Omental fat pad (tissue), 4 donors: ENCODE data around the gene SPAG5. TPM values are rescaled to one million over a fixed set of nuclear protein-coding genes. Genes with fewer than 3 reads are reported as not detected.

Source experiments
- ATAC-seq: fragments of 150-250 bp; one replicate; pipeline ENCODE4 v1.9.1; 2016; ENCODE audit warnings: mild to moderate bottlenecking, moderate library complexity; ENCODE audit not compliant: low FRiP score
- DNase-seq: peaks from one replicate; pipeline ENCODE4 v3.0.0-alpha.2; 2019; ENCODE audit warnings: low spot score
- CTCF ChIP-seq, 3 donors: fragments of 450-650 bp; IDR thresholded peaks; one replicate each; pipeline ENCODE4 v1.5.1; 2016 to 2017; ENCODE audit warnings: antibody characterized with exemption in 3 of 3, mild to moderate bottlenecking in 3 of 3, moderate library complexity in 2 of 3
- total RNA-seq, 4 donors: library from RNA; depleted of rRNA; stranded (reverse); fragments of >200 nt; gene quantifications; one replicate each; pipeline ENCODE4 v1.1.0, GENCODE V29; 2016

SPAG5 gene
- total RNA-seq, 4 donors from 2014 or later = 0.50 to 12.0 (median 4.5) TPM

GRCh38 chr17:28549236-28550132 is 49.3 kb downstream of the SPAG5 start:
- TF ChIP-seq CTCF (IDR thresholded peaks at IDR 0.05) = no peak
- DNase-seq (no peak), ATAC-seq (no peak)

GRCh38 chr17:28548417-28549130 is 50.3 kb downstream of the SPAG5 start:
- ATAC-seq (no peak), DNase-seq (no peak)
- TF ChIP-seq CTCF (IDR thresholded peaks at IDR 0.05) = no peak

GRCh38 chr17:28547623-28548416 is 51.0 kb downstream of the SPAG5 start:
- peak in 1 of 3 donors; percentile 40 for TF ChIP-seq CTCF (IDR thresholded peaks at IDR 0.05)
- peak; percentile 47 for DNase-seq
- ATAC-seq = peak; percentile 34

- no peak for ATAC-seq
- DNase-seq = no peak
- TF ChIP-seq CTCF (IDR thresholded peaks at IDR 0.05) = no peak
Measured at GRCh38 chr17:28547096-28547622, 51.7 kb downstream of the SPAG5 start.

- TF ChIP-seq CTCF (IDR thresholded peaks at IDR 0.05) = no peak
- ATAC-seq = no peak
- no peak for DNase-seq
Measured at GRCh38 chr17:28545787-28546415, 52.9 kb downstream of the SPAG5 start.

- no peak for TF ChIP-seq CTCF (IDR thresholded peaks at IDR 0.05)
- ATAC-seq = no peak
- DNase-seq = no peak
Measured at GRCh38 chr17:28545141-28545503, 53.7 kb downstream of the SPAG5 start.
